Nephron (organoid): ENCODE data around the gene LDB2.
"Not testable (repeated sequence)": the region's sequence is repeated elsewhere in the genome, so short reads cannot be mapped to it uniquely, and the experiment has no call there.

Source experiments
- H3K27ac Mint-ChIP-seq, 3 experiments: 2 replicates each; pipeline ENCODE4 v1.8.0; 2020; ENCODE audit warnings: mixed read lengths in 3 of 3, mild to moderate bottlenecking in 2 of 3, moderate library complexity in 1 of 3
- H3K27me3 Mint-ChIP-seq: 2 replicates; pipeline ENCODE4 v1.8.0; 2021; ENCODE audit warnings: low read depth, mild to moderate bottlenecking, moderate library complexity, mixed read lengths
- H3K36me3 Mint-ChIP-seq: 2 replicates; pipeline ENCODE4 v1.8.0; 2020; ENCODE audit warnings: low read depth, mixed read lengths
- H3K4me1 Mint-ChIP-seq: 2 replicates; pipeline ENCODE4 v1.8.0; 2020; ENCODE audit warnings: mixed read lengths
- H3K4me3 Mint-ChIP-seq, 3 experiments: 2 replicates each; pipeline ENCODE4 v1.8.0; 2020; ENCODE audit warnings: mild to moderate bottlenecking in 3 of 3, mixed read lengths in 3 of 3, moderate library complexity in 2 of 3
- H3K9me3 Mint-ChIP-seq: 2 replicates; pipeline ENCODE4 v1.8.0; 2020; ENCODE audit warnings: mixed read lengths
- CTCF ChIP-seq, 3 experiments: fragments of 200-600 bp; sonication (generic); IDR thresholded peaks; one replicate each; pipeline ENCODE4 v1.5.0; 2021; ENCODE audit warnings: antibody characterized with exemption in 3 of 3; ENCODE audit not compliant: unreplicated experiment in 3 of 3

LDB2 gene

GRCh38 chr4:16926214-16926613 is 27.8 kb upstream of the LDB2 start:
- H3K4me1 Mint-ChIP-seq = peaks cover 7% of the 10 kb centered on the region
- H3K27me3 Mint-ChIP-seq = no peaks in the 10 kb centered on the region
- no peak for TF ChIP-seq CTCF (IDR thresholded peaks at IDR 0.05; ENCODE audit: unreplicated experiment in 3 of 3)
- H3K36me3 Mint-ChIP-seq = no peaks in the 10 kb centered on the region
- no peak overlapping the region for H3K27ac Mint-ChIP-seq
- H3K9me3 Mint-ChIP-seq = no peaks in the 10 kb centered on the region
- no peak overlapping the region for H3K4me3 Mint-ChIP-seq

GRCh38 chr4:16918716-16919115 is 20.3 kb upstream of the LDB2 start:
- H3K36me3 Mint-ChIP-seq, H3K27me3 Mint-ChIP-seq, H3K27ac Mint-ChIP-seq, H3K9me3 Mint-ChIP-seq, H3K4me3 Mint-ChIP-seq, H3K4me1 Mint-ChIP-seq: not testable (repeated sequence)

GRCh38 chr4:16916719-16917337 is 18.4 kb upstream of the LDB2 start:
- Mint-ChIP-seq H3K36me3 (no peaks in the 10 kb centered on the region), H3K9me3 (peaks cover 10% of the 10 kb centered on the region), H3K4me1 (peaks cover 7% of the 10 kb centered on the region), H3K27me3 (no peaks in the 10 kb centered on the region), H3K27ac (peak overlapping the region in 2 of 3 experiments; percentile 79 to 81), H3K4me3 (no peak overlapping the region)
- peak; percentile 44 to 66 (median 60) for TF ChIP-seq CTCF (IDR thresholded peaks at IDR 0.05; ENCODE audit: unreplicated experiment in 3 of 3)

GRCh38 chr4:16916031-16916430 is 17.6 kb upstream of the LDB2 start:
- TF ChIP-seq CTCF (IDR thresholded peaks at IDR 0.05; ENCODE audit: unreplicated experiment in 3 of 3) = no peak
- no peak overlapping the region for H3K4me3 Mint-ChIP-seq
- H3K4me1 Mint-ChIP-seq = peaks cover 7% of the 10 kb centered on the region
- peak overlapping the region; percentile 28 to 81 (median 79) for H3K27ac Mint-ChIP-seq
- peaks cover 13% of the 10 kb centered on the region for H3K9me3 Mint-ChIP-seq
- no peaks in the 10 kb centered on the region for H3K36me3 Mint-ChIP-seq
- H3K27me3 Mint-ChIP-seq = no peaks in the 10 kb centered on the region

GRCh38 chr4:16914208-16914607 is 15.8 kb upstream of the LDB2 start:
- H3K4me1 Mint-ChIP-seq = peaks cover 11% of the 10 kb centered on the region
- H3K27me3 Mint-ChIP-seq = no peaks in the 10 kb centered on the region
- no peak overlapping the region for H3K27ac Mint-ChIP-seq
- peak in 2 of 3 experiments; percentile 7 to 17 for TF ChIP-seq CTCF (IDR thresholded peaks at IDR 0.05; ENCODE audit: unreplicated experiment in 3 of 3)
- no peak overlapping the region for H3K4me3 Mint-ChIP-seq
- peaks cover 13% of the 10 kb centered on the region for H3K9me3 Mint-ChIP-seq
- H3K36me3 Mint-ChIP-seq = no peaks in the 10 kb centered on the region

GRCh38 chr4:16912896-16913295 is 14.5 kb upstream of the LDB2 start:
- Mint-ChIP-seq H3K27me3 (no peaks in the 10 kb centered on the region), H3K36me3 (no peaks in the 10 kb centered on the region), H3K4me1 (peaks cover 11% of the 10 kb centered on the region), H3K27ac (no peak overlapping the region), H3K4me3 (no peak overlapping the region), H3K9me3 (peaks cover 13% of the 10 kb centered on the region)
- no peak for TF ChIP-seq CTCF (IDR thresholded peaks at IDR 0.05; ENCODE audit: unreplicated experiment in 3 of 3)
